SK-N-MC (cell line): Measurements from ENCODE around the gene USH1G.

Experiments used
- EZH2 ChIP-seq: fragments of 200-600 bp; sonication (generic); IDR thresholded peaks from one replicate; pipeline ENCODE4 v1.6.1; 2017; ENCODE audit warnings: antibody characterized with exemption
- FOXP2 ChIP-seq: optimal IDR thresholded peaks from 2 replicates; pipeline ENCODE3; 2011; ENCODE audit warnings: mild to moderate bottlenecking, moderate library complexity; ENCODE audit not compliant: insufficient read depth; ENCODE audit errors: extremely low read length, control extremely low read depth
- POLR2AphosphoS5 ChIP-seq: IDR thresholded peaks from 2 replicates; pipeline ENCODE4 v1.6.1; 2012; ENCODE audit warnings: mild to moderate bottlenecking, low read depth, low read length, borderline replicate concordance

- TF ChIP-seq EZH2, result no peak
- no peak for TF ChIP-seq POLR2AphosphoS5
- TF ChIP-seq FOXP2, result no peak
These were observed 3.4 kb downstream of the USH1G start for GRCh38 chr17:74919440-74920305.
